Renal pelvis (tissue), 4 donors: ENCODE measurements around the gene SLC6A8. TPM values are rescaled to one million over a fixed set of nuclear protein-coding genes. Genes with fewer than 3 reads are reported as not detected.
"Not testable (repeated sequence)": the region's sequence is repeated elsewhere in the genome, so short reads cannot be mapped to it uniquely, and the experiment has no call there.

Experiments
- DNase-seq: peaks from one replicate; pipeline ENCODE4 v3.0.0-alpha.2; 2013
- polyA plus RNA-seq, 3 donors: library from polyadenylated mRNA; unstranded; fragments of 120-200 nt; gene quantifications; one replicate each; pipeline ENCODE4 v1.2.1, GENCODE V29; 2013; ENCODE audit not compliant: insufficient read length in 3 of 3

Gene SLC6A8
- polyA plus RNA-seq, 3 donors: 61.9 to 79.5 (median 63.5) TPM

DNA sequence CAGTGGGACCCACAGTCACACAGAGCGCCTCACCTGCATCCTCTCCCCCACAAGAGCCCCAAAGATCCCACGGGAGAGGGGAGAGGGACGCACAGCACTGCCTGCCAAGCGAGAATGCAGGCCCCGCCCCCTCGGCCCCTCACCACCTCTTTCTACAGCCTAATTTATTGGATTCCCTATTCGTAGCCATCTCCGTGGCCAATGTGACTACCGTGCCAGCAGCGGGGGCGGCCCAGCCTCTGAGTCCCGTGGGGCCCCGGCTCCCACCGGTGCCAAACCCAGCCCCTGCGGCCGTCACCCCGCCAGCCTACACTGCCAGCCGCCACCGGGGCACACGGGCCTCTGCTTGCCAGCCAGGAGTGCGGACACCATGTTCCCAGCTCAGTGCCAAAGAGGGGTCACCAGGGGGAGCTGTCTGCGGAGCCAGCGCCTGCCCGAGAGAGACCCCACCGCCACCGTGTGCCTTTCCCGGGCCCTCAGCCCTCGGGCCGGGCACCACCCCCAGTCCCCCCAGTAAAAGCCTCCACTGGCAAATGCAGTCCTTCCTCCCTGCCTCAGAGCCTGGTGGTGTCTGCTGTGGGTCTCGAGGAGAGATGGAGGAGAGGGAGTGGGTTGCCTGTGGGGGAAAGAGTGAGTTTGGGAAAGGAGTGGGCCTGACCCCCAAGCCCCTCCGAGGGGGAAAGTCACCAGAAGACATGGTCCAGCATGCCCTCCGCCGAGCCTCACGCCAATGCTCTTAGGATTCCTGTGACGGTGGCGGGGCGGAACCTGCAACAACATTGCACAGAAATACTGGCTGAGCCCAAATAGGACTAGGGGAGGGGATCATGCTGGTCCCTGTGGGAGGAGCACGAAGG lies 56.7 kb downstream of the SLC6A8 start:
- no peak for DNase-seq

- DNase-seq: not testable (repeated sequence)
Observed at GRCh38 chrX:153745067-153745433, 57.3 kb downstream of the SLC6A8 start.

Other genes starting within 250 kb of the SLC6A8 start
- gene TREX2, start 241.9 kb upstream of the SLC6A8 start, polyA plus RNA-seq: under 1 TPM; 0.48 to 0.54 (median 0.50) TPM
- gene HAUS7, start 217.3 kb upstream of the SLC6A8 start, polyA plus RNA-seq: 10 to 100 TPM; 28.2 to 35.2 (median 32.1) TPM
- gene BGN, start 192.9 kb upstream of the SLC6A8 start, polyA plus RNA-seq: 100 to 1,000 TPM; 153 to 210 (median 155) TPM
- under 1 TPM; 0.17 to 0.28 (median 0.28) TPM for gene ATP2B3, start 170.3 kb upstream of the SLC6A8 start, polyA plus RNA-seq
- gene CCNQ, start 88.8 kb upstream of the SLC6A8 start, polyA plus RNA-seq: 10 to 100 TPM; 17.3 to 22.2 (median 20.4) TPM
- gene DUSP9, start 40.7 kb upstream of the SLC6A8 start, polyA plus RNA-seq: 10 to 100 TPM; 47.5 to 62.2 (median 53.3) TPM
- 10 to 100 TPM in 2 of 3 donors, 1 to 10 TPM in 1; 8.3 to 12.7 (median 10.2) TPM for gene PNCK, start 14.1 kb upstream of the SLC6A8 start, polyA plus RNA-seq
- 100 to 1,000 TPM; 190 to 210 (median 196) TPM for gene BCAP31, start 36.5 kb downstream of the SLC6A8 start, polyA plus RNA-seq
- 10 to 100 TPM in 1 of 3 donors, 1 to 10 TPM in 2; 8.5 to 11.0 (median 9.7) TPM for gene ABCD1, start 36.9 kb downstream of the SLC6A8 start, polyA plus RNA-seq
- 1 to 10 TPM; 1.1 to 1.8 (median 1.8) TPM for gene PLXNB3, start 76.3 kb downstream of the SLC6A8 start, polyA plus RNA-seq
- gene SRPK3, start 93.1 kb downstream of the SLC6A8 start, polyA plus RNA-seq: 1 to 10 TPM; 1.2 to 2.7 (median 1.5) TPM
- gene IDH3G, start 106.4 kb downstream of the SLC6A8 start, polyA plus RNA-seq: 100 to 1,000 TPM in 1 of 3 donors, 10 to 100 TPM in 2; 87.3 to 103 (median 90.1) TPM
- gene SSR4, start 106.7 kb downstream of the SLC6A8 start, polyA plus RNA-seq: 100 to 1,000 TPM; 156 to 181 (median 168) TPM
- gene PDZD4, start 142.6 kb downstream of the SLC6A8 start, polyA plus RNA-seq: 10 to 100 TPM in 2 of 3 donors, 1 to 10 TPM in 1; 8.4 to 12.0 (median 11.7) TPM
- gene L1CAM, start 198.2 kb downstream of the SLC6A8 start, polyA plus RNA-seq: 10 to 100 TPM; 54.8 to 71.6 (median 56.3) TPM
- gene AVPR2, start 216.7 kb downstream of the SLC6A8 start, polyA plus RNA-seq: 1 to 10 TPM; 1.8 to 5.9 (median 2.4) TPM
- gene ARHGAP4, start 238.3 kb downstream of the SLC6A8 start, polyA plus RNA-seq: 10 to 100 TPM; 34.2 to 44.8 (median 40.7) TPM
- 10 to 100 TPM; 79.4 to 80.9 (median 79.6) TPM for gene NAA10, start 247.1 kb downstream of the SLC6A8 start, polyA plus RNA-seq